Glutamatergic neuron (in vitro differentiated cells): ENCODE results near the gene FBXW7. TPM values are rescaled to one million over a fixed set of nuclear protein-coding genes. Genes with fewer than 3 reads are reported as not detected.

Experiments used
- DNase-seq: peaks from one replicate; pipeline ENCODE4 v3.0.0; 2022
- H3K27ac Mint-ChIP-seq: one replicate; pipeline ENCODE4 v1.8.0; 2020; ENCODE audit warnings: mild to moderate bottlenecking, mixed read lengths, inconsistent platforms; ENCODE audit not compliant: unreplicated experiment
- H3K27me3 Mint-ChIP-seq: one replicate; pipeline ENCODE4 v1.8.0; 2020; ENCODE audit warnings: mild to moderate bottlenecking, moderate library complexity, mixed read lengths, inconsistent platforms; ENCODE audit not compliant: unreplicated experiment
- H3K36me3 Mint-ChIP-seq: one replicate; pipeline ENCODE4 v1.8.0; 2020; ENCODE audit warnings: mild to moderate bottlenecking, mixed read lengths, inconsistent platforms; ENCODE audit not compliant: unreplicated experiment
- H3K4me1 Mint-ChIP-seq: one replicate; pipeline ENCODE4 v1.8.0; 2020; ENCODE audit warnings: mild to moderate bottlenecking, low read depth, mixed read lengths, inconsistent platforms; ENCODE audit not compliant: unreplicated experiment
- H3K4me3 Mint-ChIP-seq: one replicate; pipeline ENCODE4 v1.8.0; 2020; ENCODE audit warnings: mild to moderate bottlenecking, mixed read lengths, inconsistent platforms; ENCODE audit not compliant: unreplicated experiment
- H3K9me3 Mint-ChIP-seq: one replicate; pipeline ENCODE4 v1.8.0; 2020; ENCODE audit warnings: mild to moderate bottlenecking, moderate library complexity, mixed read lengths, inconsistent platforms; ENCODE audit not compliant: unreplicated experiment
- total RNA-seq: library from RNA; stranded (reverse); fragmentation: NEBNext Ultra II Directional; extraction: Animal tissue kit (Norgen Biotek cat#: 25700); gene quantifications from one replicate; pipeline ENCODE4 v1.2.1, GENCODE V29; 2021; ENCODE audit not compliant: unreplicated experiment
- TF ChIP-seq, protein P1 (sequence below): fragments of 200-600 bp; sonication (generic); IDR thresholded peaks from one replicate; pipeline ENCODE4 v1.5.0; 2021; ENCODE audit not compliant: partially characterized antibody, unreplicated experiment

FBXW7 gene
- total RNA-seq, 1 donor from 2014 or later, result 57.5 TPM

DNA sequence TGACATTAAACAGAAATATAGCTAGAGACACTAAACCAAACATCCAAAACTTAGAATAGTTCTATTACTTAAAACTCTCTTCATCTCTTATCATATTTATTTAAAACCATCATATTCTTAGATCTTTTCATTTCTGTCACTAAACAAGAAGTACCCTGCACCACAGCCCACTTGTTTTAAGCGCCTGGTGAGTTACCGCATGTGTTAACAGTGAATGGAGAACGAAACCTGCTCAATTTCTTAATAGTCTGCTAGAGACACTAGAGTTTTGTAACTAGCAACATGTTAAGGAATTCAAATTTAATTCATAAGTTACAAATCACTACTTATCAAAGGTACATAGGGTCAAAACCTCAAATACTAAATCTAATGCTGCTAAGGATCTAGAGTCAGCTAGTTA, 111.5 kb downstream of the FBXW7 start:
- Mint-ChIP-seq H3K27me3 (no peaks in the 10 kb centered on the region), H3K36me3 (no peaks in the 10 kb centered on the region), H3K9me3 (no peaks in the 10 kb centered on the region)

DNA sequence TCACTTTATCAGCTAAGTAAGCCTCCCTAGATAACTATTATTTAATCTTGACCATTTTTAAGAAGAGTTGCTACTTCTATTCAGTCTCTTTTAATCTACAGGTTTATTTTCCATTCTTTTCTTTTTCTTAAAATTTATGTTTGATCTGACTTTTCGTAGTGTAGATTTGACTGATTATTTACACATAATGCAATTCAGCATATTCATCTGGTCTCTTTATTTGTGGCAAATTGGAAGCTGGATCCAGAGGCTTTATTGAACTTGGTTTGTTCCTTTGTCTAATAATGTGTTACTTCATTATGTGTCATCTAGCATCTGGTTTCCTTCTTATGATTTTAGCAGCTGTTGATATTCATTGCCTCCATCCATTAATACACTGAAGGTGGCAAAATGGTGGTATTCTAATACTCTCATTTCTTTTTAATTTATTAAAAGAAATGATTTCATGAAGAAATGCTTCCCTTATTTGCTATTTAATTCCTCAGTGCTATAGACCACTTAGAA, 113.0 kb downstream of the FBXW7 start:
- Mint-ChIP-seq H3K4me3 (no peak overlapping the region), H3K36me3 (no peaks in the 10 kb centered on the region), H3K4me1 (no peaks in the 10 kb centered on the region), H3K9me3 (no peaks in the 10 kb centered on the region), H3K27ac (no peak overlapping the region), H3K27me3 (no peaks in the 10 kb centered on the region)
- DNase-seq, result no peak
- TF ChIP-seq, protein P1, sequence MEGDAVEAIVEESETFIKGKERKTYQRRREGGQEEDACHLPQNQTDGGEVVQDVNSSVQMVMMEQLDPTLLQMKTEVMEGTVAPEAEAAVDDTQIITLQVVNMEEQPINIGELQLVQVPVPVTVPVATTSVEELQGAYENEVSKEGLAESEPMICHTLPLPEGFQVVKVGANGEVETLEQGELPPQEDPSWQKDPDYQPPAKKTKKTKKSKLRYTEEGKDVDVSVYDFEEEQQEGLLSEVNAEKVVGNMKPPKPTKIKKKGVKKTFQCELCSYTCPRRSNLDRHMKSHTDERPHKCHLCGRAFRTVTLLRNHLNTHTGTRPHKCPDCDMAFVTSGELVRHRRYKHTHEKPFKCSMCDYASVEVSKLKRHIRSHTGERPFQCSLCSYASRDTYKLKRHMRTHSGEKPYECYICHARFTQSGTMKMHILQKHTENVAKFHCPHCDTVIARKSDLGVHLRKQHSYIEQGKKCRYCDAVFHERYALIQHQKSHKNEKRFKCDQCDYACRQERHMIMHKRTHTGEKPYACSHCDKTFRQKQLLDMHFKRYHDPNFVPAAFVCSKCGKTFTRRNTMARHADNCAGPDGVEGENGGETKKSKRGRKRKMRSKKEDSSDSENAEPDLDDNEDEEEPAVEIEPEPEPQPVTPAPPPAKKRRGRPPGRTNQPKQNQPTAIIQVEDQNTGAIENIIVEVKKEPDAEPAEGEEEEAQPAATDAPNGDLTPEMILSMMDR, result no peak

More for the DNA sequence above, 111.5 kb downstream of the FBXW7 start:
- no peak for DNase-seq
- Mint-ChIP-seq H3K4me1 (no peaks in the 10 kb centered on the region), H3K27ac (no peak overlapping the region), H3K4me3 (no peak overlapping the region)
- TF ChIP-seq, protein P1, result no peak

DNA sequence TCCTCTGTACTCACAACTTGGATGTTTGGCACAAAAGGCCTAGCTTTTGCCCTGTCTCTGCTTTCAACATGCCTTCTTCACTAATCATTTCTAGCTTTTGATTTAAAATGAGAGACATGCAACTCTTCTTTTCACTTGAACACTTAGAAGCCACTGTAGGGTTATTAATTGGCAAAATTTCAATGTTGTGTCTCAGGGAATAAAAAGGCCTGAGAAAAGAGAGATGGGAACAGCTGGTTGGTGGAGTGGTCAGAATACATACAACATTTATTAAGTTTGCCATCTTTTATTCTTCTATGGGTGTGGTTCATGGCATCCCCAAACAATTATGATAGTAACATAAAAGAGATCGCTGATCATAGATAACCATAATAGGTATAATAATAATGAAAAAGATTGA, 114.3 kb downstream of the FBXW7 start:
- H3K4me1 Mint-ChIP-seq, result no peaks in the 10 kb centered on the region
- H3K36me3 Mint-ChIP-seq, result no peaks in the 10 kb centered on the region
- no peak overlapping the region for H3K4me3 Mint-ChIP-seq
- no peaks in the 10 kb centered on the region for H3K27me3 Mint-ChIP-seq
- DNase-seq, result no peak
- no peaks in the 10 kb centered on the region for H3K9me3 Mint-ChIP-seq
- TF ChIP-seq, protein P1, result no peak
- H3K27ac Mint-ChIP-seq, result no peak overlapping the region

DNA sequence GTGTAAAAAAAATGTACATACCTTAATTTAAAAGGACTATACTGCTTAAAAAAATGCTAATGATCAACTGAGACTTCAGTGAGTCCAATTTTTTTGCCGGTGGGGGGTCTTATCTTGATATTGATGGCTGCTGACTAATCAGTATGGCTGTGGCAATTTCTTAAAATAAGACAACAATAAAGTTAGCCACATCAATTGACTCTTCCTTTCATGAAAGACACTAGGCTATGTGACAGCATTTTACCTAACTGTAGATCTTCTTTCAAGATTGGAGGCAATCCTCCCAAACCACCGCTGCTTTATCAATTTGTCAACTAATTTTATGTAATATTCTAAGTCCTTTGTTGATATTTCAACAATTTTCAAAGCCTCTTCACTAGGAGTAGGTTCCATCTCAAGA, 116.1 kb downstream of the FBXW7 start:
- DNase-seq, result no peak
- no peaks in the 10 kb centered on the region for H3K9me3 Mint-ChIP-seq
- peaks cover 2% of the 10 kb centered on the region for H3K27me3 Mint-ChIP-seq
- no peaks in the 10 kb centered on the region for H3K4me1 Mint-ChIP-seq
- TF ChIP-seq, protein P1, result no peak
- H3K4me3 Mint-ChIP-seq, result no peak overlapping the region
- no peaks in the 10 kb centered on the region for H3K36me3 Mint-ChIP-seq
- no peak overlapping the region for H3K27ac Mint-ChIP-seq

DNA sequence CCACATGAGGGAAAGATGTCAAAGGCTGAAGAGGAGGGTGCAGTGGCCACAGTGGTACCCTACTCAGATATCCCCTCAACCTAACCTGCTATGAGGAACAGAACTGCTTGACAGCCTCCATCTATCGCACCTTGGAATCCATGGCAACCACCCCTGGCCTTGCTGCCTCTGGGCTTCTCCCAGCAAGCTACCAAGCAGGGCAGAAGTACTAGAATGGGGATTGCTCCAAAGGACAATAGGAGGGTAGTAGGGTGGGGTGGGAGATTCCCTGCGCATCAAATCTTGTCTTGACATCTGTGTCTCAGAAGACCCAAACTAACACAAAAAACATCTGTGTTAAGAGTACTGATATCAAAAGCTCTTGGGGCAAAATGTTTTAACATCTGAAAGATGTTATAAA, 118.2 kb downstream of the FBXW7 start:
- DNase-seq, result no peak

More for the DNA sequence above, 118.2 kb downstream of the FBXW7 start:
- Mint-ChIP-seq H3K4me3 (no peak overlapping the region), H3K27me3 (peaks cover 2% of the 10 kb centered on the region), H3K9me3 (no peaks in the 10 kb centered on the region), H3K4me1 (no peaks in the 10 kb centered on the region), H3K27ac (no peak overlapping the region), H3K36me3 (no peaks in the 10 kb centered on the region)
- TF ChIP-seq, protein P1, result no peak
